ENCODE measurements around the gene MICB.
"Not testable (repeated sequence)": the region's sequence is repeated elsewhere in the genome, so short reads cannot be mapped to it uniquely, and the experiment has no call there.

MICB gene

GRCh38 chr6:31509036-31509435, 11.1 kb downstream of the MICB start:
- DNase-seq (ENCODE audit: low read depth in 2 of 2) = not testable (repeated sequence)

- DNase-seq (ENCODE audit: low read depth in 2 of 2) = no peak
These were observed 12.1 kb downstream of the MICB start for GRCh38 chr6:31510007-31510406.

- no peak for DNase-seq (ENCODE audit: low read depth in 2 of 2)
These were observed 15.7 kb downstream of the MICB start for GRCh38 chr6:31513456-31514165.

- DNase-seq (ENCODE audit: low read depth in 2 of 2) = no peak
These were observed 23.9 kb downstream of the MICB start for GRCh38 chr6:31521835-31522234.

- no peak for DNase-seq (ENCODE audit: low read depth in 2 of 2)
These were observed 27.6 kb downstream of the MICB start for GRCh38 chr6:31525553-31525931.

GRCh38 chr6:31525932-31526591, 28.1 kb downstream of the MICB start:
- DNase-seq (ENCODE audit: low read depth in 2 of 2) = no peak

- no peak for DNase-seq (ENCODE audit: low read depth in 2 of 2)
These were observed 30.4 kb downstream of the MICB start for GRCh38 chr6:31528307-31528777.

GRCh38 chr6:31528821-31529328, 30.9 kb downstream of the MICB start, which contains the start of gene MCCD1:
Gene MCCD1, plus strand, starts transcription at chr6:31528962. Its CDS starts 53 bp downstream, at chr6:31529015.
- DNase-seq (ENCODE audit: low read depth in 2 of 2) = no peak

GRCh38 chr6:31529329-31530150, 31.6 kb downstream of the MICB start:
- DNase-seq (ENCODE audit: low read depth in 2 of 2) = no peak

GRCh38 chr6:31530659-31531058, 32.7 kb downstream of the MICB start:
- no peak for DNase-seq (ENCODE audit: low read depth in 2 of 2)

GRCh38 chr6:31531162-31531561, 33.2 kb downstream of the MICB start:
- DNase-seq (ENCODE audit: low read depth in 2 of 2) = no peak

GRCh38 chr6:31531771-31532643, 34.1 kb downstream of the MICB start:
- DNase-seq (ENCODE audit: low read depth in 2 of 2) = no peak

GRCh38 chr6:31532644-31533454, 34.9 kb downstream of the MICB start:
- no peak for DNase-seq (ENCODE audit: low read depth in 2 of 2)

GRCh38 chr6:31533455-31533841, 35.5 kb downstream of the MICB start:
- DNase-seq (ENCODE audit: low read depth in 2 of 2) = no peak

GRCh38 chr6:31534011-31534410, 36.1 kb downstream of the MICB start:
- no peak for DNase-seq (ENCODE audit: low read depth in 2 of 2)

GRCh38 chr6:31534521-31535040, 36.6 kb downstream of the MICB start:
- no peak for DNase-seq (ENCODE audit: low read depth in 2 of 2)

GRCh38 chr6:31535538-31536324, 37.8 kb downstream of the MICB start:
- no peak for DNase-seq (ENCODE audit: low read depth in 2 of 2)

- DNase-seq (ENCODE audit: low read depth in 2 of 2) = no peak
These were observed 41.0 kb downstream of the MICB start for GRCh38 chr6:31538805-31539400.

- DNase-seq (ENCODE audit: low read depth in 2 of 2) = no peak
These were observed 42.7 kb downstream of the MICB start for GRCh38 chr6:31540640-31541039.

Data from stimulated activated CD4-positive, alpha-beta T cell treated with anti-CD3 and anti-CD28 coated beads, Interleukin-1b, Interleukin-23, amount 100 ng/mL, for 4 hours (primary cell).